GM18951 (cell line): ENCODE results near the gene CYP20A1.
"Not testable (repeated sequence)": the region's sequence is repeated elsewhere in the genome, so short reads cannot be mapped to it uniquely, and the experiment has no call there.

Experiments
- POLR2A ChIP-seq: IDR thresholded peaks from 4 replicates; pipeline ENCODE4 v1.6.1; 2011; ENCODE audit warnings: mild to moderate bottlenecking; ENCODE audit not compliant: insufficient read length, insufficient read depth; ENCODE audit errors: extremely low read depth
- in situ Hi-C: fragments of 300-500 bp; cut with MboI; formaldehyde crosslinking; loops from one replicate; pipeline ENCODE4 v1.12.0; 2022; ENCODE audit warnings: low sequenced_read_pairs, mixed read lengths, inconsistent platforms; ENCODE audit not compliant: unreplicated experiment

CYP20A1 gene

DNA sequence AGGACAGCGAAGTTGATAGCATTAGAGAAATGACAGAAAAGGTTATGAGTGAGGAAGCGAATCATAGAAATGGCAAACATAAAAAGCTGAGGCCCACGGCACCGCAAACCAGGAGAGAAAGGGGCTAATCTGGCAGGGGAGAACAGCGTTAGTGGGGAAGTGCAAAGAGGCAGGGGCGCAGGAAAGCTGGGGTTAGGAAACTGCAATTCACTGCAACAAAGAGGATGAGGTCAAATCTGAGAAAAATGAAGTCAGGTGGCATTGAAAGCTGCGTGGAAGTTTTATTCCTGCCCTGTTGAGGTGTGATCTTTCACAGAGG lies 88.7 kb downstream of the CYP20A1 start:
- in situ Hi-C loops: no loop called here
- no peak for TF ChIP-seq POLR2A

DNA sequence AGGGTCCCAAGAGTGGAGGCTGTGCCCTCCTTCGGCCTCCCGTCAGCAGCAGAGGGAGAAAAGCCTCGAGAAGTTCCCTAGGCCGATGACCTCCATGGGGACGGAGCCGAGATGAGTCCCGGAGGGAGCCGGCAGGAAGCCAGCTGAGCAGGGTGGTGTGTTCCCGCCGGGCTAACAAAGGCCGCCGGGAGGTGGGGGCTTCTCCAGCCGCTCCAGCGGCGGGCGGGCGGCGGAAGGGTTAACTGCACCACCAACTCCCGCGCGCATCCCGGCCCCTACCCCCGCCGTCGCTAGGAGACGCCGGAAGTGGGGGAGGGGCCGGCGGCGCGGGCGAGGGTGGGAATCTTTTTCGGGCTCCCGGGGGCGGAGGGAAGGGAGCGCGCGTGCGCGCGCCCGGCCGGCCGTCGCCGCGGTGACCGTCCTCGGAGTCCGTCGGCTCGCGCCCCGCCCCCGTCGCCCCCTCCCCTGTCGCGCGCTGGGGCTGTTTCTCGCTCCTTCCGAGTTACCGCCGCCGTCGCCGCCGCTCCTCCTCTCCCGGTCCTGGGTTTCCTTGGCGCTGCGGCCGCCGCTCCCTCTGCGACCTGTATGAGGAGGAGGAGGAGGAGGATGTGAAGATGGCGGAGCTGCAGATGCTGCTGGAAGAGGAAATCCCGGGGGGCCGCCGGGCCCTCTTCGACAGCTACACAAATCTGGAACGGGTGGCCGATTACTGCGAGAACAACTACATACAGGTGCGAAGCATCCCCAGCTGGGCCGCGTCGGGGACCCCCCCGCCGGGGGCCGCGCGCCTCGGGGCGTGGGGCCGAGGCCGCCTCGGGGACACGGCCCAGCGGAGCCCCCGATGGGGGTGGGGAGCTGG lies 89.3 kb downstream of the CYP20A1 start, which contains the start of gene ABI2:
TSS of gene ABI2 (plus strand) at position 494 of the 859 bp plus-strand sequence. CDS start at position 615, 121 bp downstream.
- in situ Hi-C loops: no loop called here
- peak; percentile 59 for TF ChIP-seq POLR2A

DNA sequence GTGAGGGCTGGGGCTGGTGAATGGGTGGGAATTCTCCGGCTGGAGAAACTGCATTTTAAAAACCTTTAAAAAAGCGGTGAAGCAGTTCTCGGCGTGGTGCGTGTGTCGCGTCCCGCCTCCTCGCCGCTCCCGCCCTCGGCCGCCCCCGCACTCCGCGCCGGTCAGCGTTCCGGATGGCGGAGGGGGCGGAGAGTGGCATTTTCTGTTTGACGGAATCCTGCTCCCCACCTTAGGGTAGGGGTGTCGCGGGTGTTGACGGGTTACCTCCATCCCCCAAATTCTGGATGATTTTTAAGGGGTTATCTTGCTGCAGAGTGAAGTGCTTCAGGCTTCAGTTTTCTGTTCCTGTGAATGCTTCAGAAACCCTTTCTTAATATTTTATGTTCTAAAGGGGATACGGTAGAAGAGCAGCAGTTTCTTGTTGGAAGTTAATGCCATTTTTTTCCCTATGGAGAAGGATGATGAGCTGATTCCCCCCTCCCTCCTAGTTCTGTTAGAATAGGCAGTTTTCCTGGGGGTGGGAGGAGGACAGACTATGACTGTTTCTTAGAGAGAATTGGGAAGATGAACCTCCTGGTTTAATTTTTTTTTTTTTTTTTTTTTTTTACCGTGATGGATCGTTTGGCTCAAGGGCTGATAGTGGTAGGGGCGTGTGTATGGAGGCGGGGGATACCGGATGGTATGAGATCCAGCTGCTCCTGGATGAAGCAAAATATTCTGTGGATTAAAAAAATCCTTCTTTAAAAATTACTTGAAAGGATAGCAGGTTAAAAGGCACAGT lies 90.1 kb downstream of the CYP20A1 start:
- peak; percentile 28 for TF ChIP-seq POLR2A
- in situ Hi-C loops: no loop called here

DNA sequence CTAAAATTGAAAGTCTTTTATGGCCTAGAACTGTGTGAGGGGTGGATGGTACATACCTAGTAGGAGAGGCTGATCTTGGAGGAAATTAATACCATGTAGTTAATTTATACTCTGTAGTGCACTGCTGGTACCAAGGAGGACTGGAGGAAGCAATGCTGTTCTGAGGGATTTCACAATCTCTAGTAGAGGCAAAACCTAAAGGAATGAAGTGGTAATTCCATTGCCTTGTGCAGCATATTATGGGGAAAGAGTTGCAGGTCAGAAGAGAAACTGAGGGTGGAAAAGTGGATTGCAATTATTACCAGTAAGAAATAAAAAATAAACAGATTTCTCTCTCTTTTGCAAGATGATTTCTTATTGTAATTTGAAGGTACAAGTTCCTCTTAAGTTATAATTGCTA lies 91.6 kb downstream of the CYP20A1 start:
- no peak for TF ChIP-seq POLR2A
- in situ Hi-C loops: no loop called here

DNA sequence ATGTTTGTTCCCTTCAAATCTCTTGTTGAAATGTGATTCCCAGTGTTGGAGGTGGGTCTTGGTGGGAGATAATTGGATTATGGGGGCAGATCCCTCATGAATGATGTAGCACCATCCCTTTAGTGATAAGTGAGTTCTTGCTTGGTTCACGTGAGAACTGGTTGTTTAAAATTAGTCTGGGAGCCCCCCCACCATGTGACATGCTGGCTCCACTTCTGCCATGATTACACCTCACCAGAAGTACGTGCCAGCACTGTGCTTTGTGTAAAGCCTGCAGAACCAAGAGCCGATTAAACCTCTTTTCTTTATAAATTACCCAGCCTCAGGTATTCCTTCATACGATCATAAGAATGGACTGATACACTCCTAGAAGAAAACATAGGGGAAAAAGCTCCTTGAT lies 99.5 kb downstream of the CYP20A1 start:
- no peak for TF ChIP-seq POLR2A
- in situ Hi-C loops: no loop called here

DNA sequence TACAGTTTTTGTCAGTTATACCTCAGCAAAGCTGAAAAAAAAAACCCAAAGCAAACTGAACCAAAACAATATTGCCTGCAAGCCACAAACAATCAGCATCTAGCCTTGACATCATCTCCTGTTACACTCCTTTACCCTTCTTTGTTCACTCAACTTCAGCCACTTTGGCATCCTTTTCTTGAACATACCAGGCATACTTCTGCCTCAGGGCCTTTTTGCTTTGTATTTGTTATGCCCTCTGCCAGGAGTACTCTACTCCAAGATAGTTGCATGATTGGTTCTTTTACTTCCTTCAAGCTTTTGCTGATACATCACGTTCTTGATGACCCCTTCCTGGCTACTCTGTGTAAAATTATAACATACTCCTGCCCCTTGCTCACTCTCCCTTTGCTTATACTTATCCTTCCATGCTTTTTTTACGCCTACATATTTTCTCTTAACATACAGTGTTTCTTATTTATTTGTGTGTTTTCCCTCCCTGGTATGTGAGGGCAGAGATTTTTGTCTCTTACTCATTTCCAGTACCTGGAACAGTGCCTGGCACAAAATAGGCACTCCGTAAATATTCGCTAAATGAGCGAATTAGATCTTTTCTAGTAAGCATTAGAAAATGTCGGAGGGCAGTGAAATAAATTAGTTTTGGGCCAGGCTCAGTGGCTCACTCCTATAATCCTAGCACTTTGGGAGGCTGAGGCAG lies 102.1 kb downstream of the CYP20A1 start:
- in situ Hi-C loops: no loop called here
- no peak for TF ChIP-seq POLR2A

DNA sequence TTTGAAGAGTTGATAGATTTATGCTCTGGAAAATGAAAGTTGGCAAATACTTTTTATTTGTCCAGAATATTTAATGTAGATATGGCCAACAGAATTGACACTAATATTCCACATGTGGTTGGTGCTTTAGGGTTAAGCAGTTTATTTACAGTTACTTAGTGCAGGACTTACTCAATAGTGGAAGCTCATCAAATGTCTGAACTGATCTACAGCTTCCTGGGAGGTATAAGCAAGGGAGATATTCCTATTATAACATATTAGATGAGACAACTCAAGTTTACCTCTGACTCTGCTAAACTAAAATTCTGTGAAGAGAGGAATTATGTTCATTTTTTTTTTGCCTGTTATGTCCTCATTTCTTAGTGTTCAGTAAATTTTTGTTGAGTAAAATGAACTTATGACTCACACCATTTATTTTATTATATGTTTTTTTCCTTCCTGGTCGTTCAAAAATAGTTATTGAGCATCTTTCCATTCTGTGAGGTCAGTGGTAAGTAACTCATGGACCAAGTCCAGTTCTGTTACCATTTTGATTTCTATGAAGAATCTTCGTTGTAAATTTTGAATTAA lies 103.0 kb downstream of the CYP20A1 start:
- in situ Hi-C loops: no loop called here
- no peak for TF ChIP-seq POLR2A

DNA sequence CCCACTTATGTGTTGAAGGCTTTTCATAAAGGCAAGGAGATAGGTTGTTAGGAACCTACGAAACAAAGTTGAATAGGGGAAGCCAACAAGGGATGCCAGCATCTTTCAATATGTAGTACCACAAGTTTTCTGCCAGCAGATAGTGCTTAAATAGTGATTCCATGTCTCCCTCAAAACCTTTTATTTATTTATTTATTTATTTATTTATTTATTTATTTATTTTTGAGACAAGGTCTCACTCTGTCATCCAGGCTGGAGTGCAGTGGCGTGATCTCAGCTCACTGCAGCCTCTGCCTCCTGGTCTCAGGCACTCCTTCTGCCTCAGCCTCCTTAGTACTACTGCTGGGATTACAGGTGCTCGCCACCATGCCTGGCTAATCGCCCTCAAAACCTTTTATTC lies 103.6 kb downstream of the CYP20A1 start:
- in situ Hi-C loops: not testable (repeated sequence)

DNA sequence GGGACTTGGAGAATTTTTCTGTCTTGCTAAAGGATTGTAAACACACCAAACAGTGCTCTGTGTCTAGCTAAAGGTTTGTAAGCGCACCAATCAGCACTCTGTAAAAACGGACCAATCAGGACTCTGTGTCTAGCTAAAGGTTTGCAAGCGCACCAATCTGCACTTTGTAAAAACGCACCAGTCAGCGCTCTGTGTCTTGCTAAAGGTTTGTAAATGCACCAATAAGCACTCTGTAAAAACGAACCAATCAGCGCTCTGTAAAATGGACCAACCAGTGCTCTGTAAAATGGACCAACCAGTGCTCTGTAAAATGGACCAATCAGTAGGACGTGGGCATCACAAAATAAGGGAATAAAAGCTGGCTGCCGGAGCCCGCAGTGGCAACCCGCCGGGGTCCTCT lies 105.8 kb downstream of the CYP20A1 start:
- in situ Hi-C loops: no loop called here

DNA sequence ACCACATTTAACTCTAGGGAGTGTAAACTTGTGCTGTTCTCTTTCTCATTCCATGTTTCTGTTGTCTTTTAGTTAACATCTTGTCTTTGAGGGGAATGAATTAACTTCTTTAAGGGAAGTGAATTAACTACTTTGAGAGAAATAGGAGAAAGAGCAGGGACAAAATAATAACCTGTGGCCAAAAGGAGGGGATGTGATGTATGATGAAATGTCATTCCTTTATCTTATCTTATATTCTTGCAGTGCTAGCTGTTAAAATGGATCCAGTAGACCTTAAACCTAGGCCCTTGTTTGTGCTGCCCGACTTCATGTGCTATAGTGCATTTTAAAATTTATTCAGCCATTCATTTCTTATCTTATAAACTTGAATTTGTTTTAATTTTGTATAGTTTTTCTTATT lies 107.8 kb downstream of the CYP20A1 start:
- in situ Hi-C loops: no loop called here
- no peak for TF ChIP-seq POLR2A

More for the DNA sequence above, 105.8 kb downstream of the CYP20A1 start:
- no peak for TF ChIP-seq POLR2A

DNA sequence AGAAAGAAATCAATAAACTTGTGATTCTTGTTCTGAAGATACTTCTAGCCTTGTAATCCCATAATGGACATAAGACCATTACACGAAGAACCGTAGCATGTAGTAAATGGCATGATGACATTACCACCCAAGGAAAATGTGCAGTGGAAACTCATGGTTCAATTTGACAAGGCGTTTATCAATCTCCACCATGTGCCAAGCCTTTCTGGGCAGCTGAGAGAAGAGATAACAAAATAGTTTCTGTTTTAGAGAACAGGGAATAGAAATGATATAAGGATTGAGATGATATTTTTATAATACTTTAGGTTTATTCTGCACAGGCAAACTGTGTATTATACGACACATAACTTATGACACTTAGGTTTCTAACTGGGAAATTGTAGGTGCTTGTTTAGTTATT lies 108.6 kb downstream of the CYP20A1 start:
- TF ChIP-seq POLR2A: no peak
- in situ Hi-C loops: no loop called here

DNA sequence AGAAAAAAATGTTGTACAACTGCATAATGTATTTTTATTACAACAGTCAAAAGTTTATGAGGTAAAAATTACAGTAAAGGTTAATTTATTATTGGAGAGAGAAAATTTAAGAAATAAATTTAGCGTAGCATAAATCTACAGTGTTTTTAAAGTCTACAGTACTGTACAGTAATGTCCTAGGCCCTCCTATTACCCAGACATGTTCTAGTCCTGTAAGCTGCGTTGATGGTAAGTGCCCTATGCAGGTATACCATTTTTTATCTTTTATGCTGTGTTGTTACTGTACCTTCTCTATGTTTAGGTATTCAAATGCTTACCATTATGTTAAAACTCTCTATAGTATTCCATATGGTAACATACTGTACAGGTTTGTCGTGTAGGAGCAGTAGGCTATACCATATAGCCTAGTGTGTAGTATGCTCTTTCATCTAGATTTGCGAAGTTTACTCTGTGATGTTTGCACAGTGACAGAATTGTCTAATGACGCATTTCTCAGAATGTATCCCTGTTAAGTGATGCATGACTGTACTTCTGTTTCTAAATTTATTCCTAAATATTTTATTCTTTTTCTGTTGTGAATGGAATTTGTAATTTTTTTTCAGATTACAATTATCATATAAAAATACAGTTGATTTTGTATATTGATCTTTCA lies 113.9 kb downstream of the CYP20A1 start:
- in situ Hi-C loops: no loop called here
- no peak for TF ChIP-seq POLR2A

DNA sequence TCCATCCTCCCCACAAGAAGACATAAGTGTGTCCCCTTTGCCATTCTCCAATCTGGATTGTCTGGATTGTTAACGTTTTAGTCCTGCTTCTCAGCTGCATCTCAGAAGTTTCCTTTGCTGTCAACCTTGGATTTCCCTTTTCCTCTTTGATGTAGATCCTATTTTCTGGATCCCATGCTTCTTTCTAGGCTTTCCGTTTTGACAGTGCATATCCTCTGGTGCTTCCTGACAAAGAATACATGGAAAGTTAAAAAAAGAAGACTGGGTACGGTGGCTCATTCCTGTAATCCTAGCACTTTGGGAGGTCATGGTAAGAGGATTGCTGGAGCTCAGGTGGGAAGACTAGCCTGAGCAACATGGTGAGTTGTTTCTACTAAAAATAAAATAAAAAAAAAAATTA lies 116.1 kb downstream of the CYP20A1 start:
- TF ChIP-seq POLR2A: no peak
- in situ Hi-C loops: no loop called here
